G401 (cell line): ENCODE measurements around the gene UBN2. TPM values are rescaled to one million over a fixed set of nuclear protein-coding genes. Genes with fewer than 3 reads are reported as not detected.

ENCODE experiments used
- DNase-seq: peaks from one replicate; pipeline ENCODE4 v3.0.0-alpha.2; 2015; ENCODE audit warnings: low spot score
- in situ Hi-C: cut with HindIII; loops from 2 replicates; pipeline ENCODE4 v1.10.0; 2016; ENCODE audit warnings: low sequenced_read_pairs, mixed read lengths
- total RNA-seq: library from RNA; depleted of rRNA; stranded (reverse); fragments of >200 nt; shearing (Covaris generic); gene quantifications from 2 replicates; pipeline ENCODE4 v1.2.3, GENCODE V29; 2014

The UBN2 gene
- total RNA-seq, 1 experiment from 2014 or later: 4.1 TPM

- no peak for DNase-seq
- in situ Hi-C loops: no loop called here
Observed at GRCh38 chr7:139230023-139230422, 1.0 kb upstream of the UBN2 start.

DNA sequence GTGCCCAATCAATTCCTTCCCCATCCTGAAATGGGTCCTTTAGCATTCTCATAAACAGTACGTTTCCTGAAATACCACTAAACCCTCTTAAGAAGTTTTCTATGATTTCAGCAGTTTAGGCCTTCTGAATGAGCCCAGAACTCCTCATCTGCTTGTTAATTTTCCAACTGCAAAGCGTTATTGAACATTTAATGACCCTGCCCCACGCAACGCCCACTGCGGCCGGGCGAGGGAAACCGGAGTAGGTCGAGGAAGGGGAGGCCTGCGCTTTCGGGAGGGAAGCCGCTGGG lies 608 bp upstream of the UBN2 start:
- in situ Hi-C loops: no loop called here

GRCh38 chr7:139231513-139232376 lies 708 bp downstream of the UBN2 start:
- in situ Hi-C loops: no loop called here
- DNase-seq: no peak

More for the DNA sequence above, 608 bp upstream of the UBN2 start:
- DNase-seq: no peak

DNA sequence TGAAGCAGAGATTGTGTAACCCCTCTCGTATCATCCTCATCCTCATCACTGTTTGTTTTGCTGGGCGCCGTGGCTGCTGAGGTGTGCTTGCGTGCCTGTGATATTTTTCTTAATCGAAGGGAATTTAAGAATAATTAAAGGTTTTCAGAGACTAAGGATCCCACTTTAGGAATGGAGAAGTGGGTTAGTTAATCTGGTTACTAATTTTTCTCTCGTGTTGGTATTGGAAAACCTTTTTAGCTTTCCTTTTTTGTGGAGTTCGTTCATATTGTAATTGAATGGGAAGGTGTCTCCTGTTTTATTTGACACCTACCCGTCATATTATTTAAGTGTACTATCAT lies 1.3 kb downstream of the UBN2 start:
- in situ Hi-C loops: no loop called here
- no peak for DNase-seq

DNA sequence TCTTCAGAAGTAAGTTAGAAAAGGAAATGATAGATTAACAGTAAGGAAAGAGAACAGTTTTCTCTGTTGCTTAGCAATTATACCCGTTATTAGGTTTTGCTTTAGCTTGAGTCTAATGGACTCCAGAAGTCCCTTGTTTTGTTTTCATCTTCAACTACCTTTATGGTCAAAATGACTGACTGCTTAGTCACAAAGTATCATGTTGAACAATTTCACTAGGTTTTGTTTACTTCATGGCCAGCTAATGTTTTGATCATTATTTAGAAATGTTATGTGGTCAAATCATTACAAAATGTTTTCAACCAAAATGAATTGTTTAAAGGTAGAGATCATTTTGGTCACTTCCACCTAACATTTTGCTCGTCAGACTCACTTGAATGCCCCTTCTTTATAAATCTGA lies 1.9 kb downstream of the UBN2 start:
- no peak for DNase-seq
- in situ Hi-C loops: no loop called here

DNA sequence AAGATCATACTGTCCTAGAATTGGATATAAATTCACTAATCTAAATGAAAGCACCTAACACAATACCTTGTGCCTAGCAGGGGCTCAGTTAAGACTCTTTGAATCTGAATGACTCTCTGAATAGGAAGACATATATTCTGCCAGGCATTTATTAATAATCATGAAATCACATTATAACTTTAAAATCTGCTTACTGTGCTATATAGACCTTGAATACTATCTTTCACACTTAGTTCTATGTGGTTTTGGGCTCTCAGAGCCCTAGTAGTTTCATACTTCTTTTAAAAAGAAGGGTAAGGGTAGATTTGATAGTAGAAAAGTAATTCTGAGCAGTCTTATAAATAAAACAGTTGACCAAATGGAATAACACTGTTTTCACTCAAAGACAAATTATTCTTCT lies 10.2 kb downstream of the UBN2 start:
- no peak for DNase-seq
- in situ Hi-C loops: no loop called here

DNA sequence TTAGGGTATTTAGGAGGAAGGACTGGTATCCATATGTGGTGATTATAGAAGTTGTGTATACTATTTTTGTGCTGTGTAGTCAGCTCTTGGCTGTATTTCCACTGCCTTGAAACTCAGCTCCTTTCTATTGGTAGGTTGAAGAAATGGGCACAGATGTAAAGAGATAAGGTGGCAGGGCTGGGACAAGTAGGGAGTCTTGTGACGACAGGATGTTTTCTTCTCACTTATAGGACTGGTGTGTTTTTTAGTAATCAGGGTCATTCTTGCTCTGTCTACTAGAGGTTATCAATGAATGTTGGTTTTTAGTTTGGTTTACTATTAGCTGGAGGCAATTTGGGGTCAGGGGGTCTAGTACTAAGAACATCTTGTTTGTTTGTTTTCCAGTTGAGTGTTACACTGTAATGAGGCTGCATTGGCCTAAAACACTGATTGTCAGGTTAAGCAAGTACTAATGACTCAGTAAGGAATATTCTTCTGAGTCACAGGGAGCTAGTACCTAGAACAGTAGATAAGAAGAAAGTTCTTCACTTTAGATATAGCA lies 11.8 kb downstream of the UBN2 start:
- in situ Hi-C loops: no loop called here
- DNase-seq: no peak

DNA sequence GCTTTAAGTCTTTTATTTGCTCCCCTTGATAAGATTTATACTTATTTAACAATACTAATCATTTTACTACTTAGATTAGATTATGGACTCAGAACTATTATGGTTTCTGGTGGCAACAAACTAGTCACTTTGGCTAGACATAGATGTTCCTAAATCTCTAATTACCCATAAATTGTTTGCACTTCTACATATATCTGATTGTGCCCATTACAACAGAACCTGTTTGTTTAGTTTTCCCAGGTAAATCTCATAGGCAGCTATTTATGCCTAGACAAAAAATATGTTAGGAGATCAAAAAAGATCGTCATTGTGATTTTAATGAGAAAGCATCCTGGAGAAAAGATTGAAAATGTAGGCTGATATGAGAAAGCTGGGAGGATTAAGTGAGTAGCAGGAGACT lies 14.4 kb downstream of the UBN2 start:
- DNase-seq: no peak
- in situ Hi-C loops: no loop called here

DNA sequence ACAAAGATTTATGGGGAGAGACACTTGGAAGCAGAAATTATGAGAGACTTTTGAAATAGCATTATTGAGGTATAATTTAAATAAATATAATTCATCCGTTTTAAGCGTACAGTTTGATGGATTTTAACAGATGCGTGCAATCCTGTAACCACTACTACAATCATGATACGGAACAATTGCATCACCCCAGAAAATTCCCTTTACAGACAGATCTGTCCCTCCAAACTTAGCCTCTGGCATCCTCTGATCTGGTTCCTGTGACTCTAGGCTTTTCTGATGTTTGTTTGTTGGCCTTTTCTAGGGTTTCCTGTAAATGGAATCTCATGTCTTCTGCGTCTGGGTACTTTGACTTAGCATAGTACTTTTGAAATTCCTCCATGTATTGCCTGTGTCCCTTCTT lies 15.5 kb downstream of the UBN2 start:
- in situ Hi-C loops: no loop called here
- DNase-seq: no peak

DNA sequence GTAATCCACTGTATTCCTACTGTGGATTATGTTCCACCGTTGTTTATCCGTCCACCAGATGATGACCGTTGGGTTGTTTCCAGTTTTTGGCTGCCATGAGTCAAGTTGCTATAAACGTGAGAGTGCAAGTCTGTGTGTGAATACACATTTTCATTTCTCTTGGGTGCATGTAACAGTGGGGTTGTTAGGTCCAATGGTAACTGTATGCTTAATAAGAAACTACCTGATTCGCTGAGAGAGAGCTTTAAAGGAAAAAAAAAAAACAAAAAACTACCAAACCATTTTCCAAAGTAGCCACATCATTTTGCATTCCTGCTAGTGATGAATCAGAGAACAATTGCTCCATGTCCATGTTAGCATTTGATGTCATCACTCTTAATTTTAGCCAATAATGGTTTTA lies 15.9 kb downstream of the UBN2 start:
- DNase-seq: no peak
- in situ Hi-C loops: no loop called here

DNA sequence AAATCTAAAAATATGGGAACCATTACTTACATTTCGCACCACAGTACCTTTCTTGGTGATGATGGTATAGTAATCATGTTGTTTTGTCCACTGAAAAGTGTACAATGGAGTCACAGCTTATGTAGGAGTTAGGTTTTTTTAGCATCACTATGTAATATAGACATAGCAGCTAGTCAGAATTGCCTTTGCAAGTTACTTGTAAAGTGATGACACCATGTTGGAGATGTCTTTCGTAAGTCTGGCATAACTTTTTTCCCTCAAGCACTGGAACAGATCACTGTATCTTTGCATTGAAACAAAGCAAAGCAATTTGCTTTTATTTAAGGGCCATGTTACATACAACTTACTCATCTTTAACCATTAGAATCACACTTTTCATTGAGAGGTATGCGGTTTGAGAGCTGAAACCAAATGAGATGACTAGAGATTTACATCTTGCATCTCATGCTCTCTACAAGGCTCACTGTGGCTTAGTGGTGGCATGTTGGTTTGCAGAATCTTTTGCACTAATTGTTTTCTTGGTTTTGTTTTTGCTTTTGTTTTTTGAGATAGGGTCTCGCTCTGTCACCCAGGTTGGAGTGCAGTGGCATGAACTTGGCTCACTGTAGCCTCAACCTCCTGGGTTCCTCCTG lies 18.3 kb downstream of the UBN2 start:
- in situ Hi-C loops: no loop called here
- DNase-seq: no peak

- no peak for DNase-seq
- in situ Hi-C loops: no loop called here
Observed at GRCh38 chr7:139252451-139252850, 21.4 kb downstream of the UBN2 start.

DNA sequence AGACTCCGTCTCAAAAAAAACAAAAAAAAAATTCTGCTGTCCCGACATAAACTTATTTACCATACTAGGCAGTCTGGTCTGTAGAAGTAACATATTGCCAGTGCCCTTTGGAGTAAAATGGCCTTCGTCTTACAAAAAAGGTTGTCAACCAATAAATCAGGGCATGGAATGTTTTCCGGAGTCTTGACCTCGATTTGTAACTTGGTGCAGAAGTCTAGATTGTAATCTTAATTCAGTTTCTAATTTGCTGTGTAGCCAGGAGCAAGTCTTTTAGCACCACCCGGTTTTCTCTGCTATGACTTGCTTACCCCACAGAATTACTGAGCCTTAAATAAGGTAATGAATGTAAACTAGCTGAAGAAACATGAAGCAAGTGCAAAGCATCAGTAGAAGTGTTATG lies 23.2 kb downstream of the UBN2 start:
- in situ Hi-C loops: no loop called here
- DNase-seq: no peak

- in situ Hi-C loops: no loop called here
- DNase-seq: no peak
Observed at GRCh38 chr7:139254728-139255127, 23.7 kb downstream of the UBN2 start.

GRCh38 chr7:139255290-139255689 lies 24.3 kb downstream of the UBN2 start:
- in situ Hi-C loops: no loop called here
- no peak for DNase-seq

- in situ Hi-C loops: no loop called here
- no peak for DNase-seq
Observed at GRCh38 chr7:139259142-139259541, 28.1 kb downstream of the UBN2 start.

DNA sequence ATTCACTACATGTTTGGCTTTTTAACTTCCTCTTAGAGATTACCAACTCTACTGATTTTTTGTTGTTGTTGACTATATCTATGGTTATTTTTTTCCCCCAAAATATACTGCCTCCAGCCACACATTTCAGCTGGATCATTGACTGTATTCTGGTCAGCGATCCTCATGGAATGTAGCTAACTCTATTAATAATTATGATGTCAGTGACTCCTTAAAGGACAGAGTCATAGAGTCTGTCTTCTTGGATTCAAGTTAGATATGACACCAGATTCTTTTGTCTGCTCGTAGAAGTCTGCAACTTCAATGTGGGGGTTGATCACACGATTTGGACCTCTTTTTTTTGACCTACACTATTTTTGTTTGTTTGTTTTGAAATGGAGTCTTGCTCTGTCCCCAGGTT lies 33.2 kb downstream of the UBN2 start:
- in situ Hi-C loops: no loop called here

GRCh38 chr7:139265673-139266072 lies 34.6 kb downstream of the UBN2 start:
- no peak for DNase-seq
- in situ Hi-C loops: no loop called here

More for the DNA sequence above, 33.2 kb downstream of the UBN2 start:
- no peak for DNase-seq

GRCh38 chr7:139271718-139272628 lies 40.9 kb downstream of the UBN2 start:
- in situ Hi-C loops: no loop called here
- no peak for DNase-seq
